HepG2 (cell line): ENCODE data around the gene PSMB11. TPM values are rescaled to one million over a fixed set of nuclear protein-coding genes. Genes with fewer than 3 reads are reported as not detected.

Experiments used
- CBX1 ChIP-seq: IDR thresholded peaks from one replicate; pipeline ENCODE4 v1.6.1; 2016; ENCODE audit warnings: antibody characterized with exemption, low read depth
- CREM ChIP-seq, 2 experiments: sonication (generic) in 1 of 2; formaldehyde crosslinking in 1 of 2; IDR thresholded peaks; 2 replicates each; pipeline versions ENCODE4 v1.4.0 to v1.6.1; 2016 to 2020; ENCODE audit warnings: antibody characterized with exemption in 1 of 2, mild to moderate bottlenecking in 1 of 2, missing genetic modification reagents in 1 of 2
- NFIB ChIP-seq: sonication (generic); formaldehyde crosslinking; IDR thresholded peaks from 2 replicates; pipeline ENCODE4 v1.9.0; 2021; ENCODE audit warnings: missing genetic modification reagents, mild to moderate bottlenecking, borderline replicate concordance
- NKX3-1 ChIP-seq: sonication (generic); formaldehyde crosslinking; IDR thresholded peaks from 2 replicates; pipeline ENCODE4 v1.5.0; 2020; ENCODE audit warnings: missing genetic modification reagents
- PAX8 ChIP-seq: sonication (generic); formaldehyde crosslinking; IDR thresholded peaks from 2 replicates; pipeline ENCODE4 v1.8.0; 2022; ENCODE audit warnings: mild to moderate bottlenecking, missing genetic modification reagents, borderline replicate concordance
- SAFB2 ChIP-seq: sonication (generic); formaldehyde crosslinking; IDR thresholded peaks from 2 replicates; pipeline ENCODE4 v1.5.1; 2020; ENCODE audit warnings: missing genetic modification reagents, low read depth, mild to moderate bottlenecking, borderline replicate concordance
- SIX1 ChIP-seq: sonication (generic); formaldehyde crosslinking; IDR thresholded peaks from 2 replicates; pipeline ENCODE4 v1.4.0; 2020; ENCODE audit warnings: missing genetic modification reagents, borderline replicate concordance
- SMARCE1 ChIP-seq: fragments of 450-650 bp; IDR thresholded peaks from 2 replicates; pipeline ENCODE4 v1.6.1; 2017; ENCODE audit warnings: borderline replicate concordance
- ZFP1 ChIP-seq: IDR thresholded peaks from 2 replicates; pipeline ENCODE4 v1.6.1; 2016
- ZNF205 ChIP-seq: IDR thresholded peaks from 2 replicates; pipeline ENCODE4 v1.6.1; 2018; ENCODE audit warnings: missing biosample characterization, missing genetic modification reagents
- ZNF589 ChIP-seq: sonication (generic); formaldehyde crosslinking; conservative IDR thresholded peaks from 2 replicates; pipeline ENCODE4 v1.8.0; 2022; ENCODE audit warnings: mild to moderate bottlenecking, moderate library complexity, missing genetic modification reagents
- ZNF619 ChIP-seq: sonication (generic); formaldehyde crosslinking; IDR thresholded peaks from 2 replicates; pipeline ENCODE4 v1.4.0; 2020; ENCODE audit warnings: mild to moderate bottlenecking, missing genetic modification reagents
- ZNF652 ChIP-seq: IDR thresholded peaks from 2 replicates; pipeline ENCODE4 v1.6.1; 2016; ENCODE audit warnings: low read depth, borderline replicate concordance
- ZSCAN21 ChIP-seq: sonication (generic); formaldehyde crosslinking; IDR thresholded peaks from 2 replicates; pipeline ENCODE4 v1.8.0; 2022; ENCODE audit warnings: mild to moderate bottlenecking, missing genetic modification reagents, moderate library complexity, borderline replicate concordance
- polyA plus RNA-seq, 8 experiments: library from polyadenylated mRNA; depleted of rRNA in 3 of 8; stranded (reverse) in 7 of 8; unstranded in 1 of 8; fragments of >200 nt; fragmentation: Illumina TruSeq in 4 of 8; extraction: Trizol in 4 of 8; gene quantifications; 2 replicates each; pipeline versions ENCODE4 v1.2.1 to v1.2.3, GENCODE V29; 2011 to 2016; ENCODE audit warnings: low read depth in 4 of 8, missing spikeins in 1 of 8, mixed read lengths in 1 of 8; ENCODE audit not compliant: insufficient read depth in 1 of 8
- total RNA-seq, 5 experiments: library from RNA; depleted of rRNA; stranded (reverse); fragments of >200 nt; fragmentation: Illumina TruSeq; extraction: Trizol; gene quantifications; 2 replicates each; pipeline ENCODE4 v1.2.3, GENCODE V29; 2016; ENCODE audit warnings: low read depth in 1 of 5
- TF ChIP-seq, protein P1 (sequence below): sonication (generic); formaldehyde crosslinking; IDR thresholded peaks from 2 replicates; pipeline ENCODE4 v1.4.0; 2020; ENCODE audit warnings: missing genetic modification reagents
- TF ChIP-seq, protein P2 (sequence below): sonication (generic); formaldehyde crosslinking; IDR thresholded peaks from 2 replicates; pipeline ENCODE4 v1.9.0; 2021; ENCODE audit warnings: missing genetic modification reagents, borderline replicate concordance
- TF ChIP-seq, protein P3 (sequence below): sonication (generic); formaldehyde crosslinking; IDR thresholded peaks from 2 replicates; pipeline ENCODE4 v1.9.0; 2021; ENCODE audit warnings: missing genetic modification reagents, mild to moderate bottlenecking, borderline replicate concordance
- TF ChIP-seq, protein P4 (sequence below): sonication (generic); formaldehyde crosslinking; conservative IDR thresholded peaks from 2 replicates; pipeline ENCODE4 v1.8.0; 2022; ENCODE audit warnings: low read depth, missing genetic modification reagents

PSMB11 gene
- total and polyA plus RNA-seq, 2 of the 13 experiments (the other 11 are each of a cell fraction or from before 2014, with no cell fraction given): not detected

GRCh38 chr14:23034498-23035302 lies 7.3 kb upstream of the PSMB11 start, which contains the start of gene PSMB5 (continued):
- TF ChIP-seq, protein P1, sequence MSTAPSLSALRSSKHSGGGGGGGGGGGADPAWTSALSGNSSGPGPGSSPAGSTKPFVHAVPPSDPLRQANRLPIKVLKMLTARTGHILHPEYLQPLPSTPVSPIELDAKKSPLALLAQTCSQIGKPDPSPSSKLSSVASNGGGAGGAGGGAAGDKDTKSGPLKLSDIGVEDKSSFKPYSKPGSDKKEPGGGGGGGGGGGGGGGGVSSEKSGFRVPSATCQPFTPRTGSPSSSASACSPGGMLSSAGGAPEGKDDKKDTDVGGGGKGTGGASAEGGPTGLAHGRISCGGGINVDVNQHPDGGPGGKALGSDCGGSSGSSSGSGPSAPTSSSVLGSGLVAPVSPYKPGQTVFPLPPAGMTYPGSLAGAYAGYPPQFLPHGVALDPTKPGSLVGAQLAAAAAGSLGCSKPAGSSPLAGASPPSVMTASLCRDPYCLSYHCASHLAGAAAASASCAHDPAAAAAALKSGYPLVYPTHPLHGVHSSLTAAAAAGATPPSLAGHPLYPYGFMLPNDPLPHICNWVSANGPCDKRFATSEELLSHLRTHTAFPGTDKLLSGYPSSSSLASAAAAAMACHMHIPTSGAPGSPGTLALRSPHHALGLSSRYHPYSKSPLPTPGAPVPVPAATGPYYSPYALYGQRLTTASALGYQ (CRISPR knock-in tag): 0 out of 2 replicates have a peak, but pooled peaks have one; percentile 58
- TF ChIP-seq, protein P2, sequence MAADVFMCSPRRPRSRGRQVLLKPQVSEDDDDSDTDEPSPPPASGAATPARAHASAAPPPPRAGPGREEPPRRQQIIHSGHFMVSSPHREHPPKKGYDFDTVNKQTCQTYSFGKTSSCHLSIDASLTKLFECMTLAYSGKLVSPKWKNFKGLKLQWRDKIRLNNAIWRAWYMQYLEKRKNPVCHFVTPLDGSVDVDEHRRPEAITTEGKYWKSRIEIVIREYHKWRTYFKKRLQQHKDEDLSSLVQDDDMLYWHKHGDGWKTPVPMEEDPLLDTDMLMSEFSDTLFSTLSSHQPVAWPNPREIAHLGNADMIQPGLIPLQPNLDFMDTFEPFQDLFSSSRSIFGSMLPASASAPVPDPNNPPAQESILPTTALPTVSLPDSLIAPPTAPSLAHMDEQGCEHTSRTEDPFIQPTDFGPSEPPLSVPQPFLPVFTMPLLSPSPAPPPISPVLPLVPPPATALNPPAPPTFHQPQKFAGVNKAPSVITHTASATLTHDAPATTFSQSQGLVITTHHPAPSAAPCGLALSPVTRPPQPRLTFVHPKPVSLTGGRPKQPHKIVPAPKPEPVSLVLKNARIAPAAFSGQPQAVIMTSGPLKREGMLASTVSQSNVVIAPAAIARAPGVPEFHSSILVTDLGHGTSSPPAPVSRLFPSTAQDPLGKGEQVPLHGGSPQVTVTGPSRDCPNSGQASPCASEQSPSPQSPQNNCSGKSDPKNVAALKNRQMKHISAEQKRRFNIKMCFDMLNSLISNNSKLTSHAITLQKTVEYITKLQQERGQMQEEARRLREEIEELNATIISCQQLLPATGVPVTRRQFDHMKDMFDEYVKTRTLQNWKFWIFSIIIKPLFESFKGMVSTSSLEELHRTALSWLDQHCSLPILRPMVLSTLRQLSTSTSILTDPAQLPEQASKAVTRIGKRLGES (CRISPR knock-in tag): 0 out of 2 replicates have a peak, but pooled peaks have one; percentile 37
- peak; percentile 48; the same call in 1 of the 2 replicates for TF ChIP-seq NKX3-1 (CRISPR knock-in tag)
- TF ChIP-seq ZSCAN21 (CRISPR knock-in tag): peak; percentile 94
- peak; percentile 100 for TF ChIP-seq CREM (IDR thresholded peaks at IDR 0.05)
- TF ChIP-seq CREM (CRISPR knock-in tag; IDR thresholded peaks at IDR 0.05): peak; percentile 61; the same call in 1 of the 2 replicates
- TF ChIP-seq PAX8 (CRISPR knock-in tag): peak; percentile 97
- peak; percentile 82; the same call in 1 of the 2 replicates for TF ChIP-seq SAFB2 (CRISPR knock-in tag)
- peak; percentile 70; the same call in 1 of the 2 replicates for TF ChIP-seq ZNF619 (CRISPR knock-in tag)
- TF ChIP-seq NFIB (CRISPR knock-in tag): no peak
- TF ChIP-seq, protein P3, sequence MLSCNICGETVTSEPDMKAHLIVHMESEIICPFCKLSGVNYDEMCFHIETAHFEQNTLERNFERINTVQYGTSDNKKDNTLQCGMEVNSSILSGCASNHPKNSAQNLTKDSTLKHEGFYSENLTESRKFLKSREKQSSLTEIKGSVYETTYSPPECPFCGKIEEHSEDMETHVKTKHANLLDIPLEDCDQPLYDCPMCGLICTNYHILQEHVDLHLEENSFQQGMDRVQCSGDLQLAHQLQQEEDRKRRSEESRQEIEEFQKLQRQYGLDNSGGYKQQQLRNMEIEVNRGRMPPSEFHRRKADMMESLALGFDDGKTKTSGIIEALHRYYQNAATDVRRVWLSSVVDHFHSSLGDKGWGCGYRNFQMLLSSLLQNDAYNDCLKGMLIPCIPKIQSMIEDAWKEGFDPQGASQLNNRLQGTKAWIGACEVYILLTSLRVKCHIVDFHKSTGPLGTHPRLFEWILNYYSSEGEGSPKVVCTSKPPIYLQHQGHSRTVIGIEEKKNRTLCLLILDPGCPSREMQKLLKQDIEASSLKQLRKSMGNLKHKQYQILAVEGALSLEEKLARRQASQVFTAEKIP: no peak
- peak; percentile 20 for TF ChIP-seq CBX1
- no peak; the same call in 1 of the 2 replicates for TF ChIP-seq SMARCE1
- TF ChIP-seq, protein P4, sequence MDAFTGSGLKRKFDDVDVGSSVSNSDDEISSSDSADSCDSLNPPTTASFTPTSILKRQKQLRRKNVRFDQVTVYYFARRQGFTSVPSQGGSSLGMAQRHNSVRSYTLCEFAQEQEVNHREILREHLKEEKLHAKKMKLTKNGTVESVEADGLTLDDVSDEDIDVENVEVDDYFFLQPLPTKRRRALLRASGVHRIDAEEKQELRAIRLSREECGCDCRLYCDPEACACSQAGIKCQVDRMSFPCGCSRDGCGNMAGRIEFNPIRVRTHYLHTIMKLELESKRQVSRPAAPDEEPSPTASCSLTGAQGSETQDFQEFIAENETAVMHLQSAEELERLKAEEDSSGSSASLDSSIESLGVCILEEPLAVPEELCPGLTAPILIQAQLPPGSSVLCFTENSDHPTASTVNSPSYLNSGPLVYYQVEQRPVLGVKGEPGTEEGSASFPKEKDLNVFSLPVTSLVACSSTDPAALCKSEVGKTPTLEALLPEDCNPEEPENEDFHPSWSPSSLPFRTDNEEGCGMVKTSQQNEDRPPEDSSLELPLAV (CRISPR knock-in tag): no peak
- no peak; the same call in 1 of the 2 replicates for TF ChIP-seq ZNF589 (CRISPR knock-in tag)
- peak; percentile 53 for TF ChIP-seq SIX1 (CRISPR knock-in tag)
- peak; percentile 74 for TF ChIP-seq ZFP1 (CRISPR knock-in tag)
- TF ChIP-seq ZNF652 (CRISPR knock-in tag): peak; percentile 21; the same call in 1 of the 2 replicates
- TF ChIP-seq ZNF205 (CRISPR knock-in tag): peak; percentile 85; the same call in 1 of the 2 replicates
